Astrocyte (in vitro differentiated cells and primary cell): ENCODE measurements around the gene RTBDN. TPM values are rescaled to one million over a fixed set of nuclear protein-coding genes. Genes with fewer than 3 reads are reported as not detected.
A peak's percentile ranks its signal among the peaks of the same experiment; 100 is the strongest.

Experiments used
- DNase-seq: peaks from one replicate; pipeline ENCODE4 v3.0.0-alpha.2; 2010; ENCODE audit warnings: low read depth
- FAIRE-seq: peaks from 2 replicates; lab custom pipeline; 2011; peaks lifted over from hg19 to GRCh38; lab: Jason Lieb, UNC
- H2AFZ ChIP-seq: 2 replicates; pipeline ENCODE4 v1.6.0; 2012; ENCODE audit warnings: low read depth, low read length, inconsistent platforms
- H3K27ac ChIP-seq: 2 replicates; pipeline ENCODE4 v1.5.1; 2011; ENCODE audit warnings: low read depth, low read length, inconsistent platforms
- H3K27me3 ChIP-seq: 2 replicates; pipeline ENCODE4 v1.6.0; 2011; ENCODE audit warnings: low read length, inconsistent platforms; ENCODE audit not compliant: insufficient read depth
- H3K36me3 ChIP-seq: 2 replicates; pipeline ENCODE4 v1.5.1; 2011; ENCODE audit warnings: low read length, inconsistent platforms; ENCODE audit not compliant: insufficient read depth
- H3K4me1 ChIP-seq: 2 replicates; pipeline ENCODE4 v1.5.1; 2011; ENCODE audit warnings: low read length, inconsistent platforms; ENCODE audit not compliant: insufficient read depth
- H3K4me2 ChIP-seq: 2 replicates; pipeline ENCODE4 v1.6.0; 2012; ENCODE audit warnings: low read length, inconsistent platforms
- H3K4me3 ChIP-seq: 2 replicates; pipeline ENCODE4 v1.5.1; 2011; ENCODE audit warnings: low read depth, mild to moderate bottlenecking, low read length, inconsistent platforms; ENCODE audit not compliant: insufficient read depth
- H3K79me2 ChIP-seq: 2 replicates; pipeline ENCODE4 v1.6.0; 2012; ENCODE audit warnings: mild to moderate bottlenecking, low read length, inconsistent platforms; ENCODE audit not compliant: insufficient read depth
- H3K9ac ChIP-seq: 2 replicates; pipeline ENCODE4 v1.6.0; 2012; ENCODE audit warnings: mild to moderate bottlenecking, low read length, inconsistent platforms
- H3K9me3 ChIP-seq: 2 replicates; pipeline ENCODE4 v1.5.1; 2012; ENCODE audit warnings: low read depth, mild to moderate bottlenecking, low read length, inconsistent platforms; ENCODE audit not compliant: insufficient read depth
- H4K20me1 ChIP-seq: 2 replicates; pipeline ENCODE4 v1.6.0; 2012; ENCODE audit warnings: low read length, inconsistent platforms; ENCODE audit not compliant: insufficient read depth
- H3K27ac Mint-ChIP-seq: one replicate; pipeline ENCODE4 v1.8.0; 2021; ENCODE audit warnings: mild to moderate bottlenecking, mixed read lengths; ENCODE audit not compliant: unreplicated experiment
- H3K27me3 Mint-ChIP-seq: one replicate; pipeline ENCODE4 v1.8.0; 2021; ENCODE audit warnings: low read depth, mixed read lengths; ENCODE audit not compliant: unreplicated experiment
- H3K36me3 Mint-ChIP-seq: one replicate; pipeline ENCODE4 v1.8.0; 2021; ENCODE audit warnings: low read depth, mixed read lengths; ENCODE audit not compliant: unreplicated experiment
- H3K4me1 Mint-ChIP-seq: one replicate; pipeline ENCODE4 v1.8.0; 2021; ENCODE audit warnings: low read depth, mixed read lengths; ENCODE audit not compliant: unreplicated experiment
- H3K4me3 Mint-ChIP-seq: one replicate; pipeline ENCODE4 v1.8.0; 2021; ENCODE audit warnings: mild to moderate bottlenecking, moderate library complexity, mixed read lengths; ENCODE audit not compliant: unreplicated experiment
- H3K9me3 Mint-ChIP-seq: one replicate; pipeline ENCODE4 v1.8.0; 2021; ENCODE audit warnings: mild to moderate bottlenecking, mixed read lengths; ENCODE audit not compliant: unreplicated experiment
- EZH2 ChIP-seq: IDR thresholded peaks from 2 replicates; pipeline ENCODE4 v1.6.1; 2012; ENCODE audit warnings: mild to moderate bottlenecking, low read length, inconsistent platforms; ENCODE audit not compliant: insufficient read depth
- total RNA-seq: library from RNA; stranded (reverse); gene quantifications from 2 replicates; pipeline ENCODE4 v1.2.1, GENCODE V29; 2021
- TF ChIP-seq, protein P1 (sequence below): IDR thresholded peaks from 2 replicates; pipeline ENCODE4 v1.5.1; 2011; ENCODE audit warnings: low read depth, mild to moderate bottlenecking, inconsistent platforms, low read length, moderate library complexity; ENCODE audit not compliant: insufficient read depth

RTBDN gene
- total RNA-seq, 1 donor from 2014 or later: not detected

DNA sequence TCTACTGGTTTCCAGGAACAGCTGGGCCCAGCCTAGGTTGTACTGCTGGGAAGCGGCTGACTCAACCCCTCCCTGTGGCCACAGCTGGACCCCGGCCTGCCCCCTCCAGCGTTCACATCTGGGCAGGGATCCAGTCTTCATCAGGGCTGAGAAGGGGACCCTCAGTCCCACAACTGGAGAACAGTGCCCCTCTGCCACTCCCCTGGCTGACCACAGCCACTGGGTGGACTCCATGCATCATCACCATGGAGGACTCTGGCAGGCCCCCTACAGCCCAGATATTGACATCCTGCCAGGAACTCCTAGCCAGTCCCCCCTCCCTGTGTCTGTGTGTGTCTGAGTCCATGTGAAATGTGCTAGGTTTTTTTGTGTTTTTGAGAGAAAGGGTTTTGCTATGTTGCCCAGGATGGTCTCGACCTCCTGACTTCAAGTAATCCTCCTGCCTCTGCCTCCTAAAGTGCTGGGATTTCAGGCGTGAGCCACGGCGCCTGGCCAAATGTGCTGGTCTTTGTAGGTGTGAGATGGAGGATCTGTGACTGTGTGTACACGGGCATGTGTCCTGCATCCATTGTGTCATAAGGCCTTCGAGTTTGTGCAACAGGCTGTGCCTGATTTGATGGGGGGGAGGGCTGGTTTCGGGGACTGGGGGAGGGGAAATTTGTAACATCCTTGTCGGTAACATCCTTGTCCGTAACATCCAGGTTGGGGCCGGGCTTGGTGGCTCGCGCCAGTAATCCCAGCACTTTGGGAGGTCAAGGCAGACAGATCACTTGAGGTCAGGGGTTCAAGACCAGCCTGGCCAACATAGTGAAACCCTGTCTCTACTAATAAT is 55.0 kb downstream of the RTBDN start:
- peak overlapping the region; percentile 95 for H3K27ac Mint-ChIP-seq
- peaks cover 2% of the 10 kb centered on the region for H3K36me3 Mint-ChIP-seq
- H3K9me3 Mint-ChIP-seq: no peaks in the 10 kb centered on the region
- Histone ChIP-seq H3K9me3 (no peaks in the 10 kb centered on the region), H3K9ac (peak overlapping the region; percentile 84), H3K4me1 (peaks cover 51% of the 10 kb centered on the region), H3K36me3 (no peaks in the 10 kb centered on the region), H3K4me3 (peak overlapping the region; percentile 68), H3K79me2 (no peaks in the 10 kb centered on the region), H3K27me3 (no peaks in the 10 kb centered on the region), H3K27ac (peak overlapping the region; percentile 89), H2AFZ (peak overlapping the region; percentile 88), H4K20me1 (no peaks in the 10 kb centered on the region), H3K4me2 (peak overlapping the region; percentile 89)
- TF ChIP-seq, protein P1, sequence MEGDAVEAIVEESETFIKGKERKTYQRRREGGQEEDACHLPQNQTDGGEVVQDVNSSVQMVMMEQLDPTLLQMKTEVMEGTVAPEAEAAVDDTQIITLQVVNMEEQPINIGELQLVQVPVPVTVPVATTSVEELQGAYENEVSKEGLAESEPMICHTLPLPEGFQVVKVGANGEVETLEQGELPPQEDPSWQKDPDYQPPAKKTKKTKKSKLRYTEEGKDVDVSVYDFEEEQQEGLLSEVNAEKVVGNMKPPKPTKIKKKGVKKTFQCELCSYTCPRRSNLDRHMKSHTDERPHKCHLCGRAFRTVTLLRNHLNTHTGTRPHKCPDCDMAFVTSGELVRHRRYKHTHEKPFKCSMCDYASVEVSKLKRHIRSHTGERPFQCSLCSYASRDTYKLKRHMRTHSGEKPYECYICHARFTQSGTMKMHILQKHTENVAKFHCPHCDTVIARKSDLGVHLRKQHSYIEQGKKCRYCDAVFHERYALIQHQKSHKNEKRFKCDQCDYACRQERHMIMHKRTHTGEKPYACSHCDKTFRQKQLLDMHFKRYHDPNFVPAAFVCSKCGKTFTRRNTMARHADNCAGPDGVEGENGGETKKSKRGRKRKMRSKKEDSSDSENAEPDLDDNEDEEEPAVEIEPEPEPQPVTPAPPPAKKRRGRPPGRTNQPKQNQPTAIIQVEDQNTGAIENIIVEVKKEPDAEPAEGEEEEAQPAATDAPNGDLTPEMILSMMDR: no peak
- TF ChIP-seq EZH2: no peak
- H3K4me3 Mint-ChIP-seq: peak overlapping the region; percentile 85
- H3K4me1 Mint-ChIP-seq: peaks cover 21% of the 10 kb centered on the region
- FAIRE-seq: no peak
- DNase-seq: peak; percentile 77
- no peaks in the 10 kb centered on the region for H3K27me3 Mint-ChIP-seq

DNA sequence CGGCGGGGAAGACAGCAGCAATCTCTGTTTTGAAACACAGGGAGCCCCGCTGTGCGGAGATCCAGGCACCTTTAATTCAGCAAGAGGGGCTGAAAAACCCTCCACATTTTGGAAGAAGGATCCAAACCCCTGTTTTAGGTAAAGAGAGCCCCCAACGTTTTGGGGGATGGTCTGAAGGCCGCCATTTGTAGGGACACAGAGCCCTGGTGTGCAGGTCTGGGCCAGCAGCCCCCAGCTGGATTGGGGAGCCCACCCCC is 55.5 kb downstream of the RTBDN start:
- Histone ChIP-seq H3K9ac (peak overlapping the region; percentile 84), H3K9me3 (no peaks in the 10 kb centered on the region), H2AFZ (peak overlapping the region; percentile 88), H3K4me3 (peak overlapping the region; percentile 68), H3K27ac (peak overlapping the region; percentile 89), H3K79me2 (no peaks in the 10 kb centered on the region), H4K20me1 (no peaks in the 10 kb centered on the region), H3K36me3 (no peaks in the 10 kb centered on the region), H3K27me3 (no peaks in the 10 kb centered on the region), H3K4me1 (peaks cover 47% of the 10 kb centered on the region), H3K4me2 (peak overlapping the region; percentile 89)
- H3K4me1 Mint-ChIP-seq: peaks cover 23% of the 10 kb centered on the region
- H3K27me3 Mint-ChIP-seq: no peaks in the 10 kb centered on the region
- no peak for FAIRE-seq
- no peaks in the 10 kb centered on the region for H3K9me3 Mint-ChIP-seq
- H3K36me3 Mint-ChIP-seq: peaks cover 2% of the 10 kb centered on the region
- no peak for TF ChIP-seq EZH2
- TF ChIP-seq, protein P1: no peak
- H3K27ac Mint-ChIP-seq: peak overlapping the region; percentile 95
- no peak for DNase-seq
- H3K4me3 Mint-ChIP-seq: peak overlapping the region; percentile 85
